GM12878 (cell line): ENCODE data around the gene CHKA. TPM values are rescaled to one million over a fixed set of nuclear protein-coding genes. Genes with fewer than 3 reads are reported as not detected.

Experiments
- BACH1 ChIP-seq: fragments of 450-650 bp; IDR thresholded peaks from 2 replicates; pipeline ENCODE4 v1.6.1; 2017; ENCODE audit warnings: mild to moderate bottlenecking, borderline replicate concordance
- EP300 ChIP-seq, 2 experiments: fragments of 150-350 bp in 1 of 2; IDR thresholded peaks; 2 replicates each; pipeline ENCODE4 v1.6.1; 2011 to 2012; ENCODE audit warnings: low read depth in 2 of 2, low read length in 2 of 2, borderline replicate concordance in 1 of 2, improper control_type of control experiment in 1 of 2, inconsistent platforms in 1 of 2; ENCODE audit not compliant: control insufficient read depth in 1 of 2
- ESRRA ChIP-seq: IDR thresholded peaks from 2 replicates; pipeline ENCODE4 v1.6.1; 2012; ENCODE audit warnings: mild to moderate bottlenecking, low read length, improper control_type of control experiment
- HCFC1 ChIP-seq: fragments of 150-350 bp; IDR thresholded peaks from 2 replicates; pipeline ENCODE4 v1.6.1; 2014; ENCODE audit warnings: low read length
- MTA2 ChIP-seq: fragments of 450-650 bp; IDR thresholded peaks from 2 replicates; pipeline ENCODE4 v1.6.1; 2016; ENCODE audit warnings: low read depth, mild to moderate bottlenecking, moderate library complexity
- RELA ChIP-seq: fragments of 450-650 bp; IDR thresholded peaks from 2 replicates; pipeline ENCODE4 v1.8.0; 2014; ENCODE audit warnings: borderline replicate concordance; ENCODE audit not compliant: partially characterized antibody
- YBX1 ChIP-seq: fragments of 450-650 bp; IDR thresholded peaks from 2 replicates; pipeline ENCODE4 v1.6.1; 2016; ENCODE audit warnings: antibody characterized with exemption
- ZBTB40 ChIP-seq: fragments of 450-650 bp; IDR thresholded peaks from 2 replicates; pipeline ENCODE4 v1.6.1; 2016; ENCODE audit warnings: mild to moderate bottlenecking, moderate library complexity, borderline replicate concordance
- ZNF274 ChIP-seq: IDR thresholded peaks from one replicate; pipeline ENCODE4 v1.8.0; 2011; ENCODE audit not compliant: insufficient read length, insufficient read depth
- ZNF592 ChIP-seq: fragments of 450-650 bp; IDR thresholded peaks from 2 replicates; pipeline ENCODE4 v1.6.1; 2017; ENCODE audit warnings: mild to moderate bottlenecking, moderate library complexity
- polyA plus RNA-seq, 11 experiments: library from polyadenylated mRNA; depleted of rRNA in 4 of 11; unstranded in 6 of 11; stranded (reverse) in 5 of 11; fragments of >200 nt; fragmentation: Nextera tagmentation in 4 of 11; fragmentation: Illumina TruSeq in 1 of 11; extraction: Ambion mirVana in 4 of 11; extraction: Trizol in 1 of 11; gene quantifications; 1 replicate in 1 of 11; 2 replicates in 10 of 11; pipeline versions ENCODE4 v1.2.1 to v1.2.3, GENCODE V29; 2011 to 2016; ENCODE audit warnings: inconsistent platforms in 2 of 11, missing spikeins in 2 of 11, low read depth in 1 of 11
- total RNA-seq, 4 experiments: library from RNA; depleted of rRNA in 3 of 4; stranded (reverse); fragments of >200 nt in 3 of 4; fragmentation: Illumina TruSeq in 1 of 4; extraction: Trizol in 1 of 4; gene quantifications; 2 replicates each; pipeline versions ENCODE4 v1.2.1 to v1.2.3, GENCODE V29; 2013 to 2021
- TF ChIP-seq, protein P1 (sequence below): fragments of 450-650 bp; formaldehyde crosslinking; IDR thresholded peaks from 2 replicates; pipeline ENCODE4 v1.4.0; 2022; ENCODE audit warnings: mild to moderate bottlenecking, moderate library complexity
- TF ChIP-seq, protein P2 (sequence below): fragments of 450-650 bp; IDR thresholded peaks from 2 replicates; pipeline ENCODE4 v1.6.1; 2017; ENCODE audit warnings: mild to moderate bottlenecking, moderate library complexity

Gene CHKA
- total and polyA plus RNA-seq, 10 of the 15 experiments (the other 5 are each of a cell fraction or from before 2014, with no cell fraction given) = 5.2 to 29.2 (median 21.2) TPM

- TF ChIP-seq ZNF592 (no peak), ESRRA (no peak), HCFC1 (no peak), RELA (no peak), ZBTB40 (peak; percentile 25; the same call in 1 of the 2 replicates), YBX1 (no peak), EP300 (IDR thresholded peaks at IDR 0.05; ENCODE audit: borderline replicate concordance in 1 of 2, control insufficient read depth in 1 of 2, low read depth in 2 of 2, low read length in 2 of 2) (no peak), ZNF274 (no peak), BACH1 (peak; percentile 25; the same call in 1 of the 2 replicates), MTA2 (no peak)
- TF ChIP-seq, protein P1, sequence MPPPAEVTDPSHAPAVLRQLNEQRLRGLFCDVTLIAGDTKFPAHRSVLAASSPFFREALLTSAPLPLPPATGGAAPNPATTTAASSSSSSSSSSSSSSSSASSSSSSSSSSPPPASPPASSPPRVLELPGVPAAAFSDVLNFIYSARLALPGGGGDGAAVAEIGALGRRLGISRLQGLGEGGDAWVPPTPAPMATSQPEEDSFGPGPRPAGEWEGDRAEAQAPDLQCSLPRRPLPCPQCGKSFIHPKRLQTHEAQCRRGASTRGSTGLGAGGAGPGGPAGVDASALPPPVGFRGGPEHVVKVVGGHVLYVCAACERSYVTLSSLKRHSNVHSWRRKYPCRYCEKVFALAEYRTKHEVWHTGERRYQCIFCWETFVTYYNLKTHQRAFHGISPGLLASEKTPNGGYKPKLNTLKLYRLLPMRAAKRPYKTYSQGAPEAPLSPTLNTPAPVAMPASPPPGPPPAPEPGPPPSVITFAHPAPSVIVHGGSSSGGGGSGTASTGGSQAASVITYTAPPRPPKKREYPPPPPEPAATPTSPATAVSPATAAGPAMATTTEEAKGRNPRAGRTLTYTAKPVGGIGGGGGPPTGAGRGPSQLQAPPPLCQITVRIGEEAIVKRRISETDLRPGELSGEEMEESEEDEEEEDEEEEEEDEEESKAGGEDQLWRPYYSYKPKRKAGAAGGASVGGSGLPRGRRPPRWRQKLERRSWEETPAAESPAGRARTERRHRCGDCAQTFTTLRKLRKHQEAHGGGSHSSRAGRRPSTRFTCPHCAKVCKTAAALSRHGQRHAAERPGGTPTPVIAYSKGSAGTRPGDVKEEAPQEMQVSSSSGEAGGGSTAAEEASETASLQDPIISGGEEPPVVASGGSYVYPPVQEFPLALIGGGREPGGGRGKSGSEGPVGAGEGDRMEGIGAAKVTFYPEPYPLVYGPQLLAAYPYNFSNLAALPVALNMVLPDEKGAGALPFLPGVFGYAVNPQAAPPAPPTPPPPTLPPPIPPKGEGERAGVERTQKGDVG (CRISPR knock-in tag) = no peak
- TF ChIP-seq, protein P2, sequence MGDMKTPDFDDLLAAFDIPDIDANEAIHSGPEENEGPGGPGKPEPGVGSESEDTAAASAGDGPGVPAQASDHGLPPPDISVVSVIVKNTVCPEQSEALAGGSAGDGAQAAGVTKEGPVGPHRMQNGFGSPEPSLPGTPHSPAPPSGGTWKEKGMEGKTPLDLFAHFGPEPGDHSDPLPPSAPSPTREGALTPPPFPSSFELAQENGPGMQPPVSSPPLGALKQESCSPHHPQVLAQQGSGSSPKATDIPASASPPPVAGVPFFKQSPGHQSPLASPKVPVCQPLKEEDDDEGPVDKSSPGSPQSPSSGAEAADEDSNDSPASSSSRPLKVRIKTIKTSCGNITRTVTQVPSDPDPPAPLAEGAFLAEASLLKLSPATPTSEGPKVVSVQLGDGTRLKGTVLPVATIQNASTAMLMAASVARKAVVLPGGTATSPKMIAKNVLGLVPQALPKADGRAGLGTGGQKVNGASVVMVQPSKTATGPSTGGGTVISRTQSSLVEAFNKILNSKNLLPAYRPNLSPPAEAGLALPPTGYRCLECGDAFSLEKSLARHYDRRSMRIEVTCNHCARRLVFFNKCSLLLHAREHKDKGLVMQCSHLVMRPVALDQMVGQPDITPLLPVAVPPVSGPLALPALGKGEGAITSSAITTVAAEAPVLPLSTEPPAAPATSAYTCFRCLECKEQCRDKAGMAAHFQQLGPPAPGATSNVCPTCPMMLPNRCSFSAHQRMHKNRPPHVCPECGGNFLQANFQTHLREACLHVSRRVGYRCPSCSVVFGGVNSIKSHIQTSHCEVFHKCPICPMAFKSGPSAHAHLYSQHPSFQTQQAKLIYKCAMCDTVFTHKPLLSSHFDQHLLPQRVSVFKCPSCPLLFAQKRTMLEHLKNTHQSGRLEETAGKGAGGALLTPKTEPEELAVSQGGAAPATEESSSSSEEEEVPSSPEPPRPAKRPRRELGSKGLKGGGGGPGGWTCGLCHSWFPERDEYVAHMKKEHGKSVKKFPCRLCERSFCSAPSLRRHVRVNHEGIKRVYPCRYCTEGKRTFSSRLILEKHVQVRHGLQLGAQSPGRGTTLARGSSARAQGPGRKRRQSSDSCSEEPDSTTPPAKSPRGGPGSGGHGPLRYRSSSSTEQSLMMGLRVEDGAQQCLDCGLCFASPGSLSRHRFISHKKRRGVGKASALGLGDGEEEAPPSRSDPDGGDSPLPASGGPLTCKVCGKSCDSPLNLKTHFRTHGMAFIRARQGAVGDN = no peak
These were observed 117.2 kb downstream of the CHKA start, which contains the start of gene UNC93B1 (continued) for GRCh38 chr11:68003846-68004550.
